H1 (cell line): ENCODE results near the gene RPS6KA2. TPM values are rescaled to one million over a fixed set of nuclear protein-coding genes. Genes with fewer than 3 reads are reported as not detected.

Source experiments
- KDM5A ChIP-seq: fragments of 200-600 bp; IDR thresholded peaks from 2 replicates; pipeline ENCODE4 v1.7.1; 2012; ENCODE audit warnings: mild to moderate bottlenecking, low read length, inconsistent platforms, mixed read lengths
- NRF1 ChIP-seq: IDR thresholded peaks from 2 replicates; pipeline ENCODE4 v1.6.1; 2011; ENCODE audit warnings: mild to moderate bottlenecking, low read depth, low read length, improper control_type of control experiment
- SP2 ChIP-seq: IDR thresholded peaks from 2 replicates; pipeline ENCODE4 v1.6.1; 2012; ENCODE audit warnings: mild to moderate bottlenecking, low read length, inconsistent platforms
- TCF12 ChIP-seq: IDR thresholded peaks from 2 replicates; pipeline ENCODE4 v1.6.1; 2011; ENCODE audit warnings: low read depth, mild to moderate bottlenecking, low read length
- polyA plus RNA-seq, 7 experiments: library from polyadenylated mRNA; depleted of rRNA in 3 of 7; stranded (reverse) in 5 of 7; unstranded in 2 of 7; fragments of >200 nt in 5 of 7; fragments of 200-250 nt in 2 of 7; gene quantifications; 1 replicate in 5 of 7; 2 replicates in 1 of 7; 4 replicates in 1 of 7; pipeline versions ENCODE4 v1.2.1 to v1.2.3, GENCODE V29; 2011 to 2013; ENCODE audit warnings: missing spikeins in 2 of 7, mixed read lengths in 2 of 7
- total RNA-seq: library from RNA; stranded (reverse); fragmentation: NEBNext Ultra II Directional; extraction: Animal tissue kit (Norgen Biotek cat#: 25700); gene quantifications from 2 replicates; pipeline ENCODE4 v1.2.1, GENCODE V29; 2021
- TF ChIP-seq, protein P1 (sequence below): fragments of 300-600 bp; sonication (generic); IDR thresholded peaks from 2 replicates; pipeline ENCODE4 v1.7.1; 2012; ENCODE audit warnings: low read length, moderate library complexity, mild to moderate bottlenecking, inconsistent platforms; ENCODE audit not compliant: insufficient replicate concordance

Gene RPS6KA2
- total and polyA plus RNA-seq, 2 of the 8 experiments (the other 6 are each of a cell fraction or from before 2014, with no cell fraction given), result 8.8 to 25.7 TPM

DNA sequence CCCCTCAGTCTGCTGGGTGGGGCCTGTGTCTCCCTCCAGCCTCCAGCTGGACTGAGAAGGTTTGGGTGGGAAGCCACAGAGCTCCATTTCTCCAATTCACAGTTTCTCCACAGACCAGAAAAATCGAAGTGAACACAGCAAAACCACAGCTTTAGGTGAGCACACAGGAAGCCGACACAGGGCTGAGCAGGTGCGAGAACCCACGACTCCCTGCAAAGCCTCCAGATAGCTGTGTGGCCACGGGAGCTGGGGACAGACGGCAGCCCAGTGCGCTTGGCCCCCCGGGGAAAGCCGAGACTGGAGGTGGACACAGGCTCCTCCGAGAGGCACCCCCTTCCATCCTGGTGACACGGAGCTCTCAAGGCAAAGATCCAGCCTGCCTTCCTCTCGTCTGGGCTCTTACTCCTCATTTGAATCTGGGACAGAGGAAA lies 215.3 kb downstream of the RPS6KA2 start (continued):
- TF ChIP-seq, protein P1, sequence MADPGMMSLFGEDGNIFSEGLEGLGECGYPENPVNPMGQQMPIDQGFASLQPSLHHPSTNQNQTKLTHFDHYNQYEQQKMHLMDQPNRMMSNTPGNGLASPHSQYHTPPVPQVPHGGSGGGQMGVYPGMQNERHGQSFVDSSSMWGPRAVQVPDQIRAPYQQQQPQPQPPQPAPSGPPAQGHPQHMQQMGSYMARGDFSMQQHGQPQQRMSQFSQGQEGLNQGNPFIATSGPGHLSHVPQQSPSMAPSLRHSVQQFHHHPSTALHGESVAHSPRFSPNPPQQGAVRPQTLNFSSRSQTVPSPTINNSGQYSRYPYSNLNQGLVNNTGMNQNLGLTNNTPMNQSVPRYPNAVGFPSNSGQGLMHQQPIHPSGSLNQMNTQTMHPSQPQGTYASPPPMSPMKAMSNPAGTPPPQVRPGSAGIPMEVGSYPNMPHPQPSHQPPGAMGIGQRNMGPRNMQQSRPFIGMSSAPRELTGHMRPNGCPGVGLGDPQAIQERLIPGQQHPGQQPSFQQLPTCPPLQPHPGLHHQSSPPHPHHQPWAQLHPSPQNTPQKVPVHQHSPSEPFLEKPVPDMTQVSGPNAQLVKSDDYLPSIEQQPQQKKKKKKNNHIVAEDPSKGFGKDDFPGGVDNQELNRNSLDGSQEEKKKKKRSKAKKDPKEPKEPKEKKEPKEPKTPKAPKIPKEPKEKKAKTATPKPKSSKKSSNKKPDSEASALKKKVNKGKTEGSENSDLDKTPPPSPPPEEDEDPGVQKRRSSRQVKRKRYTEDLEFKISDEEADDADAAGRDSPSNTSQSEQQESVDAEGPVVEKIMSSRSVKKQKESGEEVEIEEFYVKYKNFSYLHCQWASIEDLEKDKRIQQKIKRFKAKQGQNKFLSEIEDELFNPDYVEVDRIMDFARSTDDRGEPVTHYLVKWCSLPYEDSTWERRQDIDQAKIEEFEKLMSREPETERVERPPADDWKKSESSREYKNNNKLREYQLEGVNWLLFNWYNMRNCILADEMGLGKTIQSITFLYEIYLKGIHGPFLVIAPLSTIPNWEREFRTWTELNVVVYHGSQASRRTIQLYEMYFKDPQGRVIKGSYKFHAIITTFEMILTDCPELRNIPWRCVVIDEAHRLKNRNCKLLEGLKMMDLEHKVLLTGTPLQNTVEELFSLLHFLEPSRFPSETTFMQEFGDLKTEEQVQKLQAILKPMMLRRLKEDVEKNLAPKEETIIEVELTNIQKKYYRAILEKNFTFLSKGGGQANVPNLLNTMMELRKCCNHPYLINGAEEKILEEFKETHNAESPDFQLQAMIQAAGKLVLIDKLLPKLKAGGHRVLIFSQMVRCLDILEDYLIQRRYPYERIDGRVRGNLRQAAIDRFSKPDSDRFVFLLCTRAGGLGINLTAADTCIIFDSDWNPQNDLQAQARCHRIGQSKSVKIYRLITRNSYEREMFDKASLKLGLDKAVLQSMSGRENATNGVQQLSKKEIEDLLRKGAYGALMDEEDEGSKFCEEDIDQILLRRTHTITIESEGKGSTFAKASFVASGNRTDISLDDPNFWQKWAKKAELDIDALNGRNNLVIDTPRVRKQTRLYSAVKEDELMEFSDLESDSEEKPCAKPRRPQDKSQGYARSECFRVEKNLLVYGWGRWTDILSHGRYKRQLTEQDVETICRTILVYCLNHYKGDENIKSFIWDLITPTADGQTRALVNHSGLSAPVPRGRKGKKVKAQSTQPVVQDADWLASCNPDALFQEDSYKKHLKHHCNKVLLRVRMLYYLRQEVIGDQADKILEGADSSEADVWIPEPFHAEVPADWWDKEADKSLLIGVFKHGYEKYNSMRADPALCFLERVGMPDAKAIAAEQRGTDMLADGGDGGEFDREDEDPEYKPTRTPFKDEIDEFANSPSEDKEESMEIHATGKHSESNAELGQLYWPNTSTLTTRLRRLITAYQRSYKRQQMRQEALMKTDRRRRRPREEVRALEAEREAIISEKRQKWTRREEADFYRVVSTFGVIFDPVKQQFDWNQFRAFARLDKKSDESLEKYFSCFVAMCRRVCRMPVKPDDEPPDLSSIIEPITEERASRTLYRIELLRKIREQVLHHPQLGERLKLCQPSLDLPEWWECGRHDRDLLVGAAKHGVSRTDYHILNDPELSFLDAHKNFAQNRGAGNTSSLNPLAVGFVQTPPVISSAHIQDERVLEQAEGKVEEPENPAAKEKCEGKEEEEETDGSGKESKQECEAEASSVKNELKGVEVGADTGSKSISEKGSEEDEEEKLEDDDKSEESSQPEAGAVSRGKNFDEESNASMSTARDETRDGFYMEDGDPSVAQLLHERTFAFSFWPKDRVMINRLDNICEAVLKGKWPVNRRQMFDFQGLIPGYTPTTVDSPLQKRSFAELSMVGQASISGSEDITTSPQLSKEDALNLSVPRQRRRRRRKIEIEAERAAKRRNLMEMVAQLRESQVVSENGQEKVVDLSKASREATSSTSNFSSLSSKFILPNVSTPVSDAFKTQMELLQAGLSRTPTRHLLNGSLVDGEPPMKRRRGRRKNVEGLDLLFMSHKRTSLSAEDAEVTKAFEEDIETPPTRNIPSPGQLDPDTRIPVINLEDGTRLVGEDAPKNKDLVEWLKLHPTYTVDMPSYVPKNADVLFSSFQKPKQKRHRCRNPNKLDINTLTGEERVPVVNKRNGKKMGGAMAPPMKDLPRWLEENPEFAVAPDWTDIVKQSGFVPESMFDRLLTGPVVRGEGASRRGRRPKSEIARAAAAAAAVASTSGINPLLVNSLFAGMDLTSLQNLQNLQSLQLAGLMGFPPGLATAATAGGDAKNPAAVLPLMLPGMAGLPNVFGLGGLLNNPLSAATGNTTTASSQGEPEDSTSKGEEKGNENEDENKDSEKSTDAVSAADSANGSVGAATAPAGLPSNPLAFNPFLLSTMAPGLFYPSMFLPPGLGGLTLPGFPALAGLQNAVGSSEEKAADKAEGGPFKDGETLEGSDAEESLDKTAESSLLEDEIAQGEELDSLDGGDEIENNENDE, result no peak
- TF ChIP-seq KDM5A (no peak), TCF12 (no peak), SP2 (no peak), NRF1 (no peak)
